Measurements from ENCODE around the gene COL16A1. TPM values are rescaled to one million over a fixed set of nuclear protein-coding genes. Genes with fewer than 3 reads are reported as not detected.

COL16A1 gene
- total and polyA plus RNA-seq, 7 donors = 4.6 to 271 (median 43.1) TPM

DNA sequence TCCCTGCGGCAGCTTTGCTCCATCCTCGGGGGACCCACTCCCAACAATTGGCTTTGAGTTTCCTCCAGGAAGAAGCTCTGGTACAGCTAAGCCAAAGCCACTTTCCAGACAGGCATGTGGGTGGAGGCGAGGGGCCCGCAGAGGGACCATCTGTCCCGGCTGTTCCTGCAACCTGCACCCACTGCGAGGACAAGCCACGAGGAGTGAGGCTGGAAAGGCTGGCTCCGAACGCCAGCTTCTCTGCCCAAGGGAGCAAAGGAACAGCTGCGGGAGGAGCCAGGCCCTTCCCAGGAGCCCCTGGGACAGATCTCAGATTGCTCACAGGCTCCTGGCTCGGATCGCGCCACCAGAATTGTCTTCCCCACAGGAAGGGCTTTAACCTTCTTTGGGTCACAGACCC, 30.8 kb downstream of the COL16A1 start:
- peak overlapping the region; percentile 28 to 82 (median 79) for H3K27ac ChIP-seq
- peak; percentile 83 for DNase-seq
- H3K9me3 ChIP-seq = no peaks in the 10 kb centered on the region
- H3K27me3 ChIP-seq = no peaks in the 10 kb centered on the region
- intact Hi-C loops (cut with DNase I) = no loop called here
- H3K4me1 ChIP-seq = peaks cover 0 to 90% (median 75%) of the 10 kb centered on the region in 4 donors
- WGBS, 2 donors = 75 to 89% methylated on average over 13 of the region's 13 CpGs
- H3K36me3 ChIP-seq = peaks cover 0 to 18% (median 3%) of the 10 kb centered on the region in 4 donors
- no peak for TF ChIP-seq POLR2A (IDR thresholded peaks at IDR 0.05)
- TF ChIP-seq EP300 (IDR thresholded peaks at IDR 0.05) = no peak
- TF ChIP-seq POLR2AphosphoS5 (IDR thresholded peaks at IDR 0.05) = no peak
- TF ChIP-seq CTCF (IDR thresholded peaks at IDR 0.05) = no peak
- H3K4me3 ChIP-seq = no peak overlapping the region

DNA sequence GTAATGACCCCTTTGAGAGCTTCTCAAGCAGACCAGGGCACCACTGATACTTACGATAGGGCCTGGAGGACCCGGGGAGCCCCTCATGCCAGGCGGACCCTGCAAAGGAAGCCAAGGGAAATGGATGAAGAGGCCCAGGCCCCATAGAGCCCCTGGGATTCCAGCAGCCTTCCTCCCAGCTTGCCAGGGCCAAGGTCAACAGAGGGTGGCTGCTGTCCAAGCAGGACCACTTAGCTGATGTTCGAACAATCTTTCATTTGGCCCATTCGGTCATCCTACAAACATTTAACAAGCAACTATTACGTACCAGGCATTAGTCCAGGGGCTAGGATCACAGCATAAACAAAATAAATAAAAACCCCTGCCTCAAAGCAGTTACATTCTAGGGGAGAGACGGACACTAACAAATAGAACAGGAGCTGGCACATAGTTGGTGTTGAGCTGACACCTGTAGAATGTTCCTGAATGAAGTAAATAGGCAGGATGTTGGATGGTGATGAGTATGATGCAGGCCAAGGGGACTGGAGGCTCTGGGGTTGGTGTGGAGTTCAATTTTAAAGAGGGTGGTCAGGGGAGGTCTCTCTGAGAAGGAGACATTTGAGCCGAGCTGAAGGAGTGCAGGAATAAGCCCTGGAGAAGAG, 32.1 kb downstream of the COL16A1 start:
- intact Hi-C loops (cut with DNase I) = no loop called here
- Histone ChIP-seq H3K4me3 (no peak overlapping the region), H3K27me3 (no peaks in the 10 kb centered on the region), H3K36me3 (peaks cover 0 to 12% (median 3%) of the 10 kb centered on the region in 4 donors), H3K4me1 (peaks cover 0 to 99% (median 86%) of the 10 kb centered on the region in 4 donors), H3K9me3 (no peaks in the 10 kb centered on the region), H3K27ac (peak overlapping the region in 3 of 4 donors; percentile 77 to 82 (median 81))
- WGBS, 2 donors = 79 to 86% methylated on average over 8 of the region's 8 CpGs
- no peak for TF ChIP-seq EP300 (IDR thresholded peaks at IDR 0.05)
- no peak for TF ChIP-seq POLR2AphosphoS5 (IDR thresholded peaks at IDR 0.05)
- no peak for TF ChIP-seq CTCF (IDR thresholded peaks at IDR 0.05)
- no peak for DNase-seq

GRCh38 chr1:31671147-31671546, 32.7 kb downstream of the COL16A1 start:
- peak overlapping the region; percentile 77 to 82 (median 80) for H3K27ac ChIP-seq
- no peaks in the 10 kb centered on the region for H3K27me3 ChIP-seq
- intact Hi-C loops (cut with DNase I) = no loop called here
- DNase-seq = no peak
- 89 to 94% methylated on average over 11 of the region's 11 CpGs for WGBS, 2 donors
- H3K36me3 ChIP-seq = peaks cover 0 to 12% (median 3%) of the 10 kb centered on the region in 4 donors
- TF ChIP-seq EP300 (IDR thresholded peaks at IDR 0.05) (no peak), POLR2AphosphoS5 (IDR thresholded peaks at IDR 0.05) (no peak), POLR2A (IDR thresholded peaks at IDR 0.05) (no peak), CTCF (IDR thresholded peaks at IDR 0.05) (no peak)
- H3K4me1 ChIP-seq = peaks cover 0 to 99% (median 89%) of the 10 kb centered on the region in 4 donors
- H3K9me3 ChIP-seq = no peaks in the 10 kb centered on the region
- H3K4me3 ChIP-seq = peak overlapping the region in 1 of 4 donors; percentile 32

GRCh38 chr1:31670593-31670964, 33.2 kb downstream of the COL16A1 start:
- peak overlapping the region in 3 of 4 donors; percentile 26 to 32 (median 28) for H3K4me3 ChIP-seq
- peaks cover 0 to 12% (median 3%) of the 10 kb centered on the region in 4 donors for H3K36me3 ChIP-seq
- peaks cover 0 to 100% (median 88%) of the 10 kb centered on the region in 4 donors for H3K4me1 ChIP-seq
- 67 to 73% methylated on average over 6 of the region's 6 CpGs for WGBS, 2 donors
- H3K27me3 ChIP-seq = no peaks in the 10 kb centered on the region
- peak overlapping the region; percentile 77 to 82 (median 80) for H3K27ac ChIP-seq
- TF ChIP-seq POLR2AphosphoS5 (IDR thresholded peaks at IDR 0.05) (no peak), POLR2A (IDR thresholded peaks at IDR 0.05) (no peak), EP300 (IDR thresholded peaks at IDR 0.05) (no peak), CTCF (IDR thresholded peaks at IDR 0.05) (peak in 1 of 4 experiments; percentile 18)
- no peaks in the 10 kb centered on the region for H3K9me3 ChIP-seq
- DNase-seq = no peak
- intact Hi-C loops (cut with DNase I) = no loop called here

All from sigmoid colon (tissue), 7 donors.